G401 (cell line): ENCODE results near the gene PRKCD. TPM values are rescaled to one million over a fixed set of nuclear protein-coding genes. Genes with fewer than 3 reads are reported as not detected.

ENCODE experiments used
- DNase-seq: peaks from one replicate; pipeline ENCODE4 v3.0.0-alpha.2; 2015; ENCODE audit warnings: low spot score
- in situ Hi-C: cut with HindIII; loops from 2 replicates; pipeline ENCODE4 v1.10.0; 2016; ENCODE audit warnings: low sequenced_read_pairs, mixed read lengths
- total RNA-seq: library from RNA; depleted of rRNA; stranded (reverse); fragments of >200 nt; shearing (Covaris generic); gene quantifications from 2 replicates; pipeline ENCODE4 v1.2.3, GENCODE V29; 2014; rRNA removed

The PRKCD gene
- 14.8 and 18.9 TPM in 2 replicates for total RNA-seq

DNA sequence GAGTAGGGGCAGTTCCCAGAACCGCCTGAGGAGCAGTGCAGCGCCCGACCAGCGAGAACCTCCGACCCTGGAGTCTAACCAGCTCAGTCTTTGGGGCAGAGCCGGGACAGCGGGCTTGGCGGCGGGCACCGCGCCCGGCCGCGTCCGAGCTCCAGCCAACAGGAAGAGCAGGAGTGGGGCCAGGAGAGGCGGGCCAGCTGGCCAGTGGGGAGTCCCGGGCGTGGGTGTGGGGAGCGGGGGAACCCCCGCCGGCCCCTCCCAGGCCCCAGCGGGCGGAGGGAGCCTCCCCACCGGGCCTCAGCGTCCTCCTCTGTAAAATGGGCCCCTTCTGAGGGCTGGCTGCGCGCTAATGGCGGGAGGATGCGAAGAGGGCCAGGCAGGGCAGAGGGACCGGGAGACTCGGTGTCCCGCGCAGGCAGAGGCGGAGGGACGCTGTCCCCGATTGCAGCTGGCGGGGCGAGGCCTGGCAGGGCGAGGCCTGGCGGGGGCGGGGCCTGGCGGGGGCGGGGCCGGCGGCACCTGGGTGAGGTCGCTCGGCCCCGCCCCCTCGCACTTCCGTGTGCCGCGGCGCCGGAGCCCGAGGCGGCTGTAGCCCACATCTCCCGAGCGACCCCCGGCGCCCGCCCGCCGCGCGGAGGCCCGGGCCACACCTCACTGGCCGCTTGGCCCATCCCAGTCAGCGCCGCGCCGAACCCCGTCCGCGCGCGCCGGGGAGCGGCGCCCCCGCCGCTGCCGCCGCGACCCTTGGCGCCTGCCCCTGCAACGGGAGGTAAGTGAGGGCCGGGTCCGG, at the start of gene PRKCD:
Gene PRKCD, plus strand, starts transcription at position 550 of the 790 bp plus-strand sequence. CDS start 17,214 bp downstream, outside the sequence.
- in situ Hi-C loops, result no loop called here

DNA sequence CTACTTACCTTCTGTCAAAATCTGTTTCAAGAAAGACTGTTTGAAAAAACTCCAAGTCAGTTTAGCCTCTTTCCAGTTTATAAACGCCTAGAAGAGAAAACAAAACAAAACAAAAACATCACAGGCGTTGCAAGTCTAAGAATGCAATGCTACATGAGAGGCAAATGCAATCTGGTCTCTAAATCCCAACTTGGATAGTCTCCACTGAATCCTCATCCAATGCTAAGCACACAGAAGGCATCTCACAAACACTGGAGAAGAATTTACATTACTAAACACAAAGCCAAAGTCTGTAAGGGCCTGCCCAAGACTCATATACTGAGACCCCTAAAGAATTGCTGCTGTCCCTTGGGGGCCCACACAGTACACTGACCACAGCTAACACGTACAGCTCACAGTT, 49.2 kb upstream of the PRKCD start:
- in situ Hi-C loops, result no loop called here
- DNase-seq, result no peak

More for the DNA sequence above, at the start of gene PRKCD:
- DNase-seq, result peak; percentile 73

DNA sequence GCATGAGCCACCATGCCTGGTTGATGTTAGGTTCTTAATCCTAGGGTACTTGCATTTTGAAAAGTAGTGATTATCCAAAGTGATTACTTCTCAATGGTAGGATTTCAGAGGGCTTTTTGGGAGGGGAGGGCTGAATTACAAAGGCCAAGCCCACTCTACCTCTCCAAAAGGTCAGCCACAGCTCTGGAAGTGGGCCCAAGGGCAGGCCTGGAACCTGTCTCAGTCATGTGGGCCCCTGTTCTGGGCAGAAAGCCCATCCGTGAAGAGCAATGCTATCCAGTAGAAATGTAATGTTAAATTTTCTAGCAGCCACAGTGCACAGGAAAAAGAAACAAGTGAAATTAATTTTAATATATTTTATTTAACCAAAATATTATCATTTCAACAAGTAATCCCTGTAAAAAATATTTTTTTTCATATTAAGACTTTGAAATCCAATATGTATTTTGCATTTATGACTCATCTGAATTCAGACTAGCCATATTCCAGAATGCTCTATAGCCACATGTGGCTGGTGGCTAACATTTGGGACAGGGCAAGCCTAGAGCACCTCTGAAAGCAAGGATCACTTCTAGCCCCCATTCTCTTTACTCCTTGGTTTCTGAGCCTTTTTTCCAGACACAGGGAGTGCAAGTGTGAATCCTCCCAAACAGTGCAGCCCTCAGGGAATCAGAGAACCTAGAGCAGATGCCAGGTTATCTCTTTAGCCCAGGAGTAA, 47.6 kb upstream of the PRKCD start:
- in situ Hi-C loops, result no loop called here
- DNase-seq, result peak; percentile 40

DNA sequence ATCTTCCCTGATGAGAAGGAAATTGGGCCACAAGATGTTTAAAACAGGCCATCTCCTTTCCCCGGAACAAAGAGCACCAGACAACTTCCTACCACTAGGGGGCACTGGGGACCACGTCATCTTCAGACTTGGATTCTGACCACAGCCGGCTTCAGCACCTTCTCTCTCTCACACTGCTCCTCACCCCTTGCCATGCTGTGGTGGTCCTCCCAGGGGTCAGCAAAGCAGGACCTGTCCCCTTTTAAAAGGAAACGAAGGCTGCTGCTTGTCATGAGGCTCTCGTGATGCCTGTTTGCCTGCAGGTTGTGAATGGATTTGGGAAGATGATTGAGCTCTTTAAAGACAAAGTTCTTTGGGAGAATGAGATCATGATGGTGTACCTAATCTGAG, 47.0 kb upstream of the PRKCD start:
- in situ Hi-C loops, result no loop called here
- peak; percentile 94 for DNase-seq

DNA sequence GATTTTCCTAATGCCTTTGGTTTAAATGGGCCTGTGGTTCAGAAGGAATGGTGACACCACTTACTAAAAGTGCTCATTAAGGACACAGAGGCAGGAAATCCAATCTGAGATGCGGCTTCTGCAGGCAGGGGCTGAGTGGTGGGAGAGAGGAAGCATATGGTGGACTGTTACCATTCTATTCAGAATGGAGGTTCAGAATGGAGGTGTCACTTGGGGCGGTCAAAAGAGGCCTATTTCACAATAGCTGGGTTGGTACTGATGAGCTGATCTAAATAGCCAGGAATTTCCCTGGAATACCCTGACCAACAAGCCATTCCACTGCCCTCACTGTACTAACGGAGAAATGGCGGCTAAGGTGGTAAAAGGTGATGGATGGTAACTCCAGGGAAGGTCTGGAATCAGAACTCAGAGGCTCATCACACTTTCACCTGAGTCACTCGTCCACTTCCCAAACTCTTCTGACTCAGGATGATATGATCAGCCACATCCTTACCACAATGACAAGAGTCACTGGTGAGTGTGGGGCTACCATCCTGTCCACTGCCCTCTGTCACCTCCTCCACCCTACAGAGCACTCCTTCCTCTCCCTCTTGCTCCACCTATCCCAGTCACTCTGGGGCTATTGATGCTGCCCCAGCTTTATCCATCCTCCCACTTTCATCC, 46.5 kb upstream of the PRKCD start:
- no peak for DNase-seq
- in situ Hi-C loops, result no loop called here

DNA sequence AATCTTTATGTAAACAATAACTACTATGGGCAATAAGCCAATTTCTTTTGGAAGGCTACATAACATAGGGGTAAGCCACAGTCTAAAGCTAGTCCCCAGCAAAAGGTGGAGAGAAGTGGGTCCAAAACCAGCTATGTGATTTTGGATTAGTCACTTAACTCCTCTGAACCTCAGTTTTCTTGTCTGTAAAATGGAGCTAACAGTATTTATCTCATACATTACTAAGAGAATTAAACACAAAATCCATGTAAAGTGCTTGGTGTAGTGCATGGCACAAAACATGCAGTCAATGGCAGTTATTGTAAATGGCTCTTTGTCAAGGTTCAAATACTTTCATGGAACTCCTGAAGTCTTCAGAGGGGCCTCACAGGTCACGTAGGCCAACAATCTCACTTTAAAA, 44.1 kb upstream of the PRKCD start:
- in situ Hi-C loops, result no loop called here
- DNase-seq, result no peak

DNA sequence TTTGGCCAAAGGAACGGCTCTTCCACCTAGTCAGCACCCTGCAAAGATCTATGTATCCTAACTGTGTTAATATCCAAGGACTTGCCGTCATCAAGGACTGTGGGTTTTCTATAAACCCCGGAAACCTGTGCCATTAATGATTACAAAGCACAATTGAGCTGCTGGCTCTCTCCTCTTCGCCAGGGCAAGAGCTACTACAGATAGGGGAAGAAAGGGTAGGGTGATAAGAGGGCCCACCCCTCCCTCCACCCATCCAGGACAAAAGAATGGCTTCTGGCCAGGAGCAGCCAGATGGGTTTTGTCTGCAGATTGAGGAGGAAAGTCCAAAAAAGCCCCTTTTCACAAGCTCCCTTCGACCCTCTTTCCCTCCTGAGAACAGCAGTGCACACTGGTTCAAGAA, 40.7 kb upstream of the PRKCD start:
- no peak for DNase-seq
- in situ Hi-C loops, result no loop called here

DNA sequence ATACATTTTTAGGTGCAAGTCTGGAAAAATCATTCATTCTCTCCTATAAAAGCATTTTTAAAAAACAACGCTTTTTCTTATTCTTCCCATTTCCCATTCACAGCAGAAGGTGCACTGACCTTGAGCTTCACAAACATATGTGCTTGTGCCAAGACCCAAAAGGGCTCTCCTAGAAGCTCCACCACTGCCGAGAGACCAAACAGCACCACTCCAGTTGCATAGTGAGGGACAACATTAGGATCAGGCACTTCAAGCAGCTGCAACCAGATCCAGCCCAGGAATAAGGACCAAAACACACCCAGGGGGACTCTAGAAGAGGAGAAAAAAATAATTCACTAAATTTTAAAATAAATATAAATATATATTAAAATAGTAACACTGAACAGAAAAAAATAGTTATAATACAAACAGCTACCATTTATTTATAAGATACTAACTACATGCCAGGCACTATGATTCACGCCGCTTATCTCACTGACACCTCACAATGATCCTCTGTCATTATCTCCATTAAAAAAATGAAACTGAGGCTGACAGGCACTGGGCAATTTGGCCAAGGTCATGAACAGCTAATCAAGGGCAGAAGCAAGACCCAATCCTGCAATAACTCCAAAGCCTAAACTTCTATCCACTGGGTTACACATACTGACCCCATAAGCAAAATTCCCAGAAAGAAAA, 38.6 kb upstream of the PRKCD start:
- no peak for DNase-seq
- in situ Hi-C loops, result no loop called here

DNA sequence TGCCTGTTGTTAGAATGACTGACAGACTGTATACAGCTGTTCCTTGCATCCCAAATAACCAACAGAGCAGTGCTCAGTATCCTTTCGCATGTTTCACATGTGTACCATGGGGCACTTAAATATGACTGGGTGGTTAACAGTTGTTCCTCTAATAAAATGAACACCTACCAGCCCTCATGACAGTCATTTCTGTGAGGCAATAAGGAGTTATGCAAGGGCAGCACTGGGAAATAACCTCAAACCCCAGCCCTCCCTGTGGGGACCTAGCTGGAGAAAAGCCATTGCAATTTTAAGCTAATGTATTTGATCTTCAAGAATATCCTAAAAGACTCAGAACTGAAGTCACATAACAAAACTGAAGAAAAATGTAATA, 38.1 kb upstream of the PRKCD start:
- no peak for DNase-seq
- in situ Hi-C loops, result no loop called here

DNA sequence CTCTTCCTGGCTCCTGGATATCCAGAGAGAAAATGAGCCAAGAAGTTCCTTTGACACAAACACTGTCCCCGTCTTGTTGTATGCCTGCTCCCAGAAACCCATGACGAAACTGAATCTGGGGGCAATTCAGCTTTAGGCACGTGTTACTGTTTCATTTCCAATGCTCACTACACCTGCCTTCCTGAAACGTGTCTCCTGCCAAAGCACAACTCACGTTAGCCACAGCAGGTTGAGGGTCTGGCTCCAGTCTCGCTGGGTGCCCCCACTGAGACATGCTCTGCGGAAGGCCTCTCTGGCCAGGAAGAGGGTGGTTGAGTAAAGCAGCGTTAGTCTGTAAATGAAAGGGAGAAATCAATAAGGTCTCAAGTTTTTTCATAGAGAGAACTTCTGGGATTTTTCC, 37.5 kb upstream of the PRKCD start:
- in situ Hi-C loops, result no loop called here
- no peak for DNase-seq

DNA sequence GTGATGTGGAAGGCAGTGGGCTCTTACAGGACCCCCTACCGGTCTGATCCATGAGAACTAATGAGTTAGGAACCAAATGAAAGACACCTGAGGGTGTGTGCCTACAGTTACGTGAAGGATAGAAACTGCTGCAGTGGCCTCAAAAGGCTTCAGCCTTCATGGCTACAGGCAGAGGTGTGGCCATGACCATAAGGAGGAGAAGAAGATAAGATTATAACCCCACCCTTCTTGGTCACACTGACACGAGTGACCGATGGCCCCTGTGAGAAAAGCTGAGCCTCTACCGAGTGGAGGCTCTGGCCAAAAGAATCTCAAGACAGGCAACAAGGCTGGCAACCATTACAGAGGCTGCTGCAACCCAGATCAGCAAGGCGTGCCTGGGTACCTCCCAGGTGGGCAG, 37.1 kb upstream of the PRKCD start:
- in situ Hi-C loops, result no loop called here
- no peak for DNase-seq

DNA sequence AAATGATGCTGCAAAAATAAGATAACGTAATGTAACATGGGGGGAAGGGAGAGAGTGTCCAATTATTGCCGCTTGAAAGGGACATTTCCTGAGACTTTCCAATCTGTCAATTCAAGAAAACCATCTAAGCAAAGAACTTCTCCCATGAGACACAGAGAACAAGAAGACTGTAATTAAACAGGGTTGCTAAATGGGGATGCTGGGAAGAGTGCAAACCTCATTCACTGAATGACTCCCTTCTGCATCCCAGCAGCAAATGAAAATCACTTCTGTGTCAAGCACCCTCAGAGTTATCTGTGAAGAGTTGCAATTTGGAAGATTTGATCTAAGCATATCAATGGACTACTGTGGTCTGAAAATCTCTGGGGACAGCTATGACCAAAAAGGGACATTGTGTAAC, 34.4 kb upstream of the PRKCD start:
- no peak for DNase-seq
- in situ Hi-C loops, result no loop called here

DNA sequence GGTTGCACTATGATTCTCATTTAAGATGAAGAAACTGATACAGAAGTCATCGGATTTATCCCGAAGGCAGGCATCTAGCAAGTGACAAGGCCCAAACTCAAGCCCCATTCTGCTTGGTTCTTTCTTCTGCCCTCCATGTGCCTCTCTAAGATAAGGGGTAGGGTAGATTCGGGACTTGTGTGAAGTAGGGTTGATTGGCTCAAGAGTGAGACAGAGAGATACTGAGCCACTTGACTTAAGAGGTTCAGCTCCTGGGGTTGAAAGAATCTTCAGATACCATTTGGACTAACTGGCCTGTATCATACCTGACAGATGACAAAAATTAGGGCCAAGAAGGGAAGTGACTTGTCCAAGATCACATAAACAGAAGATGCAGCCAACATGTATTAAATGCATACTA, 31.7 kb upstream of the PRKCD start:
- no peak for DNase-seq
- in situ Hi-C loops, result no loop called here

DNA sequence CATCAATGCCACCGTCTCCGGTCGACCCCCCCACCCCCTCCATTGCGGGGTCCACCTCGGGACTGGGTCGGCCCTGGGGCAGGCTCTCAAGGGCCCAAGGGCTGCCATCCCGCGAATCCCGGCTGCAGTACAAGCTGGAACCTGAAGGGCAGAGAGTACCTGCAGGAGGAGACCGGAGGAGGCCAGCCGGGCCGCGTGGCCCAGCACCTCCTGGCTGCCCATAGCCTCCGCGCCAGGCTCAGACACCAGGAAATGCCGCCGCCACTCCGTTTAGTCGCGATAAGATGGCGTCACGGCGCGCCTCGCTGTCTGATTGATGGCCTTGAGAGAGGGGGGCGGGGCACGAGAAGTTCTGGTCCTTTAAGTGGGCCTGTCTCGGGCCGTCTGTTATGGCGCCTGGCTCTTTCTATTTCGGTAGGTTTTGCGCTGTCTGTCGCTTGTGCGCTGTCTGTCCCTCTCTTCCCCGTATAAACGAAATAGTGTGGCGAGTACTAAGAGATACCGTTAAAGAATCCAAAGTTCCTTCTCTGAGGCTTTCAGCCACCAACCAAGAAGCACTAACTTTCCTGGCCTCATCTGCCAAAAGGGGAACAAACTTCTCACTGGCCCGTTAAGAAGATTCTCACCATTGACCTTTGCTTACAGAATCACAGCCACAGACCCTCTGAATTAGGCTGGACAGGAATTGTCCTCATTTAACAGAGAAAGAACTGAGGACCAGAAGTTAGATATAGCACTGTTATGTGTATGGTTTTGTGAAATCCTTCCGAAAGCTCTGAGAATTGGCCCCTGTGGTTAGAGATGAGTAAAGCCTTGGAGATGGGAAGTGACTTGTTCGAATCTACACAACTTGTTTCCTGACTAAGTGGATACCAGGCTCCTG, 30.6 kb upstream of the PRKCD start, which contains the start of gene RFT1:
Gene RFT1, minus strand, starts transcription at position 257 of the 883 bp plus-strand sequence. Its CDS starts 35 bp downstream, at position 222.
- DNase-seq, result peak; percentile 96
- in situ Hi-C loops, result no loop called here

DNA sequence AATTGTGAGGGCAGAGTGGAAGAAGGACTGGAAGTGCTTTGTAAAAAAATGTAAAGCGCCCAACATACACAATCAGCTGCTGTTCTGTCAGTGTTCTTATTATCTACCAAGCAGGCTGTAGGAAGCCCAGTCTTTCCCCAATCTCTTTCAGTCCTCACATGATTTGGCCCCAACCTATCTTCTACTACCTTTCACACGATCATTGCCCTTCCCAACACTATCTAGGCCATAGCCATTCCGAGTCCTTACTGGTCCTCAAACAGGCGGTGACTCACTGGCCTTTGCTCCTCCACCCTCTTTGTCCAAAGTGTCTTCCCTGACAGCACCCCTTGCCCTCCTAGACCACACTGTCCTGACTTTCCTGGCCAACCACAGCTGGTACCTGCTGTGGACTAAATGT, 29.9 kb upstream of the PRKCD start:
- DNase-seq, result no peak
- in situ Hi-C loops, result no loop called here

DNA sequence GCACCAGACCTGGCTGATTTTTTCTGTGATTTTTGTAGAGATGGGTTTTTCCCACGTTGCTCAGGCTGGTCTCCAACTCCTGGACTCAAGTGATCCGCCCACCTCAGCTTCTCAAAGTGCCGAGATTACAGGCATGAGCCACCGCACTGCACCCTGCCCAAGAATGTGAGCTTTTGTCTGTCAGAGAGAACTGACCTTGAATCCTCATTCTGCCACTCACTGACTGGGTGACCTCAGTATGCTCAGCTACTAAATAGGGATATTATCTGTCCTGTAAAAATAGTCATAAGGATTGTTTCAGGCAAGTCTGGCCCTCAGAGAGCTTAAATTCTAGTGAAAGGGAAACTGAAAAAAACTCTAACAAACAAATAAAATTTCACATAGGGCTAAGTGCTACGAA, 28.7 kb upstream of the PRKCD start:
- DNase-seq, result no peak
- in situ Hi-C loops, result no loop called here

DNA sequence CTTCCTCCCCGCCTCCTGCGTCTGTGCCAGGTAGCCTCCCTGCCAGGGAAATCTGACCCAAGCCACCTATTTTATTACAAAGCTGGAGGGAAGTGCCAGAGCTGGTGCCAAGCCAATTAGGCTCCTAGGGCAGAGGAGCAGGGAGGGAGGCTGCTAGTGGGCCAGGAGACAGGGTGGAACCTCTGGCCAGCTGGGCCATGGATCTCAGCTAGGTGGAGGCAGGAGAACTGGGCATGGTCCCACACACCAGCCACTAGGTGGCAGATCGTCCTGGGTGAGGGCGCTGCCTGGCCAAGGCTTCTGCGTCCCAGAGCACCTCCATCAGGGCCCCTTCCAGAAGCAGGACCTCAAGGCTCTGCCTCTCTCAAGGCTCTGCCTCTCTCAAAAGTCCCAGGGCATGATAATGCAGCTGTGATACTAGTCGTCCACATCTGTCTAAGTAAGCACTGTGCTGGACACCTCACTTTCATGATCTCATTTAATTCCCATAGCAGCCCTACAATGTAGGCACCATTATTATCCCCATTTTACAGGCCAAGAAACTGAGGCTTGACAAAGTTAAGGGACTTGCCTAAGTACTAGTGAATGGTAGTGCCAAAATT, 26.3 kb upstream of the PRKCD start:
- peak; percentile 41 for DNase-seq
- in situ Hi-C loops, result no loop called here

DNA sequence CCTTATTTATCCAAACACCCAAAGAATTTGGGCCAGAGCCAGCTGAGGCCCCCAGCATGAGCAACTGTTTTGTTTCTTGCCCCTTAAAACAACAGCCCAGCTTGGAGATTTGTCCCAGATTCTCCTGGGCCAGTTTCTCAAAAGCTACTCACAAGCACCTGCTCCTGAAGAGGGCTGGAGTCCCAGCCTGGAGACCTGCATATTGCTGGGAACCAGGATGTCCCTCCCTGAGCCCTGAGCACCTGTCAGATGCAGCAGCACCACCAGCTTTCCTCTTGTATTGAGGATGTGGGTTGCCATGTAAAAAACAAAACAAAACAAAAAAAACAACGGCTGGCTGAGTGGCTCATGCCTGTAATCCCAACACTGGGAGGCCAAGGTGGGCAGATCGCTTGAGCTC, 23.8 kb upstream of the PRKCD start:
- in situ Hi-C loops, result no loop called here
- no peak for DNase-seq
